IPS-20b (cell line): ENCODE data around the gene LACTB.

Source experiments
- H3K27ac ChIP-seq: one replicate; pipeline ENCODE4 v1.5.1; 2013; ENCODE audit warnings: low read length
- H3K27me3 ChIP-seq: 2 replicates; pipeline ENCODE4 v1.6.1; 2013; ENCODE audit warnings: mild to moderate bottlenecking, low read length, inconsistent platforms; ENCODE audit not compliant: insufficient read depth
- H3K36me3 ChIP-seq: 2 replicates; pipeline ENCODE4 v1.6.1; 2013; ENCODE audit warnings: low read depth, mild to moderate bottlenecking, inconsistent platforms, low read length, moderate library complexity; ENCODE audit not compliant: insufficient read depth
- H3K4me1 ChIP-seq: 2 replicates; pipeline ENCODE4 v1.6.1; 2013; ENCODE audit warnings: mild to moderate bottlenecking, control low read depth, inconsistent platforms, low read length, moderate library complexity; ENCODE audit not compliant: insufficient read depth
- H3K4me3 ChIP-seq: 2 replicates; pipeline ENCODE4 v1.5.1; 2013; ENCODE audit warnings: mild to moderate bottlenecking, low read length, inconsistent platforms
- H3K9ac ChIP-seq: 2 replicates; pipeline ENCODE4 v1.6.1; 2013; ENCODE audit warnings: low read depth, mild to moderate bottlenecking, inconsistent platforms, low read length, moderate library complexity
- H3K9me3 ChIP-seq: 2 replicates; pipeline ENCODE4 v1.6.1; 2013; ENCODE audit warnings: mild to moderate bottlenecking, low read depth, low read length, inconsistent platforms; ENCODE audit not compliant: insufficient read depth

Gene LACTB

DNA sequence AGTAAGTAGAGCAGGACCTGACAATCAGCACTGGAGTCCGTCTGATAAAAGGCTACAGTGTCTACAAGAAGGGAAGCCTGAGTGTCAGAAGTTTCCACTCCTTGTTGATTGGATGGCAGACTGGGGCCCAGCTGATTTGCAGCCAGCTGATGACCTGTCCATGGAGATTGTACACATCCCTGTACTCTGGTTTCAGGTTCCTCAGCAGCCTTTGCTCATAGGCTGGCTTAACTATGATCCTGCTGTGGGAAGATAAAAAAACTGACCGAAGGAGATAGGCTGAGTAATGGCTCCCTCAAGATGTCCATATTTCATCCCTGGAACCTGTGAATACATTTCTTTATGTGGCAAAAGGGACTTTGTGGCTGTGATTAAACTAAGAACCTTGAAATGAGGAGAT is 11.7 kb upstream of the LACTB start:
- Histone ChIP-seq H3K4me3 (no peak overlapping the region), H3K27ac (no peak overlapping the region), H3K4me1 (no peaks in the 10 kb centered on the region), H3K9me3 (no peaks in the 10 kb centered on the region), H3K9ac (no peak overlapping the region), H3K36me3 (no peaks in the 10 kb centered on the region), H3K27me3 (no peaks in the 10 kb centered on the region)

DNA sequence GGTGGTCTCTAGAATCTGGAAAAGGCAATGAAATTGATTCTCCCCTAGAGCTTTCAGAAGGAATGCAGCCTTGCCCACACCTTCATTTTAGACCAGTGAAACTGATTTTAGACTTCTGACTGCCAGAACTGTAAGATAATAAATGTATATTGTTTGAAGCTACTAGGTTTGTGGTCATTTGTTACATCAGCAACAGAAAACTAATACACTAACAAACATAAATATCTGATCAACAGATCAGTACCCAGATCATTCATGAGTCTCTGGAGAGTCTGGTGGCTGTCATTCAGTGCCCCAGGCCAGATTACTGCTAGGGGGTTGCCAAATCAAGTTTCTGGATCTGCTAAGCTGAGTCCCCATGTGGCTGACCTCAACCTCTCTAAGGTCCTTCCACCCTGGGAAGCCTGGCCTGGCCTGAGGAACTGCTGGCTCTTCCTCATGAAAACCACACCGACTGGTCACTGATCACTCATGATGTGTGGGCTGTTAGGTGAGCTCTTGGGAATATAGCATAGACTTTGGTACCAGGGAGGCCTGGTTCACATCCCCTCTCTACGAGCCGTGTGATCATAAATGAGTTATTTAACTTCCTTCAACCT is 11.1 kb upstream of the LACTB start:
- H3K36me3 ChIP-seq, result no peaks in the 10 kb centered on the region
- H3K27ac ChIP-seq, result no peak overlapping the region
- no peak overlapping the region for H3K9ac ChIP-seq
- H3K9me3 ChIP-seq, result no peaks in the 10 kb centered on the region
- H3K4me1 ChIP-seq, result no peaks in the 10 kb centered on the region
- no peak overlapping the region for H3K4me3 ChIP-seq
- no peaks in the 10 kb centered on the region for H3K27me3 ChIP-seq

DNA sequence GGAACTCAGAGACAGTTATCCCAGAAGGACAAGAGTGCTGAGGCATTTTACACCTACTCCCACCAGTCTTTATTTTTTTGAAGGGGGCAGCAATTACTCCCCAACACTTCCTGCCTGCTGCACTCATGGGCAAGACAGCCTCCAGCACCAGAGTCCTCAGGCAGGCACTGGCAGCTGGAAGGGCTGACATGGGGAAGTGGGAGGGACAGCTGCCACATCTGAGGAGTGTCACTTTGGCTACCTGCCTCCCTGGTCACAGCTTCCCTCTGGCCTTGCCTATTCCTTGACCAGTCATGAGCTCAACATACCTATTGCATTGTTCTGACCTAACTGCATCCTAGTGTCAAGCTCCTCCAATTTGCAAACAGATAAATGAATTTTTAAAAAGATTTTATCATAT is 10.2 kb upstream of the LACTB start:
- no peak overlapping the region for H3K9ac ChIP-seq
- H3K4me3 ChIP-seq, result no peak overlapping the region
- no peak overlapping the region for H3K27ac ChIP-seq
- H3K36me3 ChIP-seq, result no peaks in the 10 kb centered on the region
- no peaks in the 10 kb centered on the region for H3K27me3 ChIP-seq
- no peaks in the 10 kb centered on the region for H3K9me3 ChIP-seq
- no peaks in the 10 kb centered on the region for H3K4me1 ChIP-seq

DNA sequence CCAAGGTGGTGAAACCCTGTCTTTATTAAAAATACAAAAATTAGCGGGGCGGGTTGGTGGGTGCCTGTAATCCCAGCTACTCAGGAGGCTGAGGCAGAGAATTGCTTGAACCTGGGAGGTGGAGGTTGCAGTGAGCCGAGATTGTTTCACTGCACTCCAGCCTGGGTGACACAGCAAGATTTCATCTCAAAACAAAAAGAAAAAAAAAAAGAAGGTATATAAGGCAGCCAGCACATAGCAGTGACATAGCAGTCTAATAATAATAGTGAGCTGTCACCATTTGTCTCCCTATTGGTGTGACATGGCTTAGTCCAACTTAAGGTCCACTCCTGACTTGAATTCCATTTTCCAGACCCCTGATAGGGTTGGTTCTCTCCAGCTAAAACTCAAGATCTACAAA is 8.8 kb upstream of the LACTB start:
- Histone ChIP-seq H3K27me3 (no peaks in the 10 kb centered on the region), H3K4me3 (no peak overlapping the region), H3K36me3 (no peaks in the 10 kb centered on the region), H3K4me1 (no peaks in the 10 kb centered on the region), H3K9ac (no peak overlapping the region), H3K27ac (no peak overlapping the region), H3K9me3 (no peaks in the 10 kb centered on the region)

DNA sequence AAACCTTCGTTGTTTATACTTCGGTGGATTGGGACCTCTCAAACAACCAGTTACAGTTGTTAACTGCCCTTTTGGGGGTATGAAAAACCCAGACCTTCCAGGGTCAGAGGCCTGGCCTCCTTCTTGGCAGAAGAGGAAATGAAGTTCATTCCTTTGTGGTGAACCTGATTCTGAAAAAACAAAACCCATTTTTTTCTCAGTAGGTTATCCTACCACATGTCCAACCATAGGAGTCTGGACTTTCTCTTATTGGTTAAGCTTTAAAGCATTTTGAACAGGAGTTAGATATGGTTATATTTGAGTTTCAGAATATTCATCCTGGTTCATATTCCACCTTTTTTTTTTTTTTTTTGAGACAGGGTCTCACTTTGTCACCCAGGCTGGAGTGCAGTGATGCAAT is 7.2 kb upstream of the LACTB start:
- Histone ChIP-seq H3K4me3 (no peak overlapping the region), H3K4me1 (no peaks in the 10 kb centered on the region), H3K27me3 (no peaks in the 10 kb centered on the region), H3K9ac (no peak overlapping the region), H3K27ac (no peak overlapping the region), H3K9me3 (peaks cover 6% of the 10 kb centered on the region; the same call in 1 of the 2 replicates), H3K36me3 (no peaks in the 10 kb centered on the region)

DNA sequence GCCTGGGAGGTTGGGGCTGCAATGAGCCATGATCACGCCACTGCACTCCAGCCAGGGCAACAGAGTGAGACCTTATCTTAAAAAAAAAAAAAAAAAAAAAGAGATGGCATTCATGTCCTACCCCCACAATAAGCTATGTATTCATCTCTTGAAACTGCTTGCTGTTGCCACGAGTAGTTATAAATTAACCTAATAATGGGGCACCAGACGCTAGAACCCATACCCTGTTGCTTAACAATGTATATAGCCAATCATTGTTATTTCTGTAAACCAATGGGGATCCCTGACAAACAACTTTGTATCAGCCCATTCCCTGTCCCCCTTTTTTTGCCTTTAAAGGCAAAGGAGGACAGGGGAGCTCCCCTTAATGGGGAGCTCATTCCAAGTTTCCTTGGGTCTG is 2.8 kb upstream of the LACTB start:
- Histone ChIP-seq H3K4me1 (no peaks in the 10 kb centered on the region; the same call in 1 of the 2 replicates), H3K27ac (no peak overlapping the region), H3K27me3 (no peaks in the 10 kb centered on the region), H3K9me3 (peaks cover 6% of the 10 kb centered on the region; the same call in 1 of the 2 replicates), H3K36me3 (no peaks in the 10 kb centered on the region), H3K9ac (no peak overlapping the region), H3K4me3 (no peak overlapping the region)

DNA sequence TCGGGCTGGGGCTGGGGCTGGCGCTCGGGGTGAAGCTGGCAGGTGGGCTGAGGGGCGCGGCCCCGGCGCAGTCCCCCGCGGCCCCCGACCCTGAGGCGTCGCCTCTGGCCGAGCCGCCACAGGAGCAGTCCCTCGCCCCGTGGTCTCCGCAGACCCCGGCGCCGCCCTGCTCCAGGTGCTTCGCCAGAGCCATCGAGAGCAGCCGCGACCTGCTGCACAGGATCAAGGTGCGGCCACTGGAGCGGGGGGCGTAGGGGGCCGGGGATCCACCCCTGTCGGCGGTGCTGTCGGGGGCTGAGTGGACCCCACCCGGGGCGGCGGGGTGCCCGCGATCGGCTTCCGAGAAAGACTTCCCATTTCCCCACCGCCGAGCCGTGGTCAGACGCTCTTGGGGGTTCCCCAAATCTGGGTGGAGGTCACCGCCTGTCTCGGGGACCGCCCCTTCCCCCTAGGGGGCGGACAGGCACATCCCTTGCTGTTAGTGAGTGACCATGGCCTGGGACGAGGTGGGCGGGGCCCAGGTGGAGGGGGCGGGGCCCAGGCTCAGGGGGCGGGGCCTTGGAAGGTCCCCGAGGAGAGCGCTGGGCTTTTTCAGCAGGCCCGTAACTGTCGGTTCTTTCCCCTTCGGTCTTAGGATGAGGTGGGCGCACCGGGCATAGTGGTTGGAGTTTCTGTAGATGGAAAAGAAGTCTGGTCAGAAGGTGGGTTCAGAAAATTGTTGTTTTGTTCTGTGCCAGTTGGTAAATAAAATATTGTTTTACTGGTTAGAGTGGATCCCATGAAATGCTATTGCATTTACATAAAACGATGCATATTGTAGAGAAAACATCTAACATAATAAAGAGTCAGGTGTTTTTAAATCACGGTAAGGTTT is 578 bp downstream of the LACTB start:
- no peak overlapping the region for H3K27ac ChIP-seq
- H3K4me3 ChIP-seq, result peak overlapping the region; percentile 75
- peak overlapping the region; percentile 68; the same call in 1 of the 2 replicates for H3K9ac ChIP-seq
- peaks cover 6% of the 10 kb centered on the region; the same call in 1 of the 2 replicates for H3K9me3 ChIP-seq
- no peaks in the 10 kb centered on the region for H3K27me3 ChIP-seq
- peaks cover 4% of the 10 kb centered on the region; the same call in 1 of the 2 replicates for H3K36me3 ChIP-seq
- no peaks in the 10 kb centered on the region; the same call in 1 of the 2 replicates for H3K4me1 ChIP-seq

DNA sequence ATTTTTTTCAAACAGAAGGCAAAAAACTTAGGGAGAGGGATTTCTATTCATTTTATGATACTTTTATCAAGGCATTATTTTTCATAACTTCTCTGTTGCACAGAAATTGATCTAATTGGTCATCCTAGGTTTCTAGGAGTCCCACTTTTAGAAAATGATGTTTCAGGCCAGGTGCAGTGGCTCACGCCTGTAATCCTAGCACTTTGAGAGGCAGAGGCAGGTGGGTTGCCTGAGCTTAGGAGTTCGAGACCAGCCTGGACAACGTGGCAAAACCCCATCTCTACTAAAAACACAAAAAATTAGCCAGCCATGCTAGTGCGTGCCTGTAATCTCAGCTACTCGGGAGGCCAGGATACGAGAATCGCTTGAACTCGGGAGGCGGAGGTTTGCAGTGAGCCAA is 2.8 kb downstream of the LACTB start:
- Histone ChIP-seq H3K9me3 (no peaks in the 10 kb centered on the region), H3K4me1 (no peaks in the 10 kb centered on the region; the same call in 1 of the 2 replicates), H3K27ac (no peak overlapping the region), H3K4me3 (no peak overlapping the region), H3K27me3 (no peaks in the 10 kb centered on the region), H3K9ac (no peak overlapping the region), H3K36me3 (peaks cover 13% of the 10 kb centered on the region)

DNA sequence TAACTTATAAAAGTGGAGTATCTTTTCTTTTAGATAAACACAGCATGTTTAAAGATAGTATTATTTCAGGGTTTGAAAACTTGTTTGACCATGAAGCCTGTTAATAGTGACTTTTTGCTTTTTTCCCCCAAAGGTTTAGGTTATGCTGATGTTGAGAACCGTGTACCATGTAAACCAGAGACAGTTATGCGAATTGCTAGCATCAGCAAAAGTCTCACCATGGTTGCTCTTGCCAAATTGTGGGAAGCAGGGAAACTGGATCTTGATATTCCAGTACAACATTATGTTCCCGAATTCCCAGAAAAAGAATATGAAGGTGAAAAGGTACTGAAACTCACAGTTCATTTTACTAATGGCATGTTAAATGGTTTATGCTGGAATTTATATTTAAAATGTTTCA is 5.1 kb downstream of the LACTB start:
- no peaks in the 10 kb centered on the region; the same call in 1 of the 2 replicates for H3K4me1 ChIP-seq
- no peak overlapping the region for H3K9ac ChIP-seq
- H3K36me3 ChIP-seq, result peaks cover 16% of the 10 kb centered on the region

DNA sequence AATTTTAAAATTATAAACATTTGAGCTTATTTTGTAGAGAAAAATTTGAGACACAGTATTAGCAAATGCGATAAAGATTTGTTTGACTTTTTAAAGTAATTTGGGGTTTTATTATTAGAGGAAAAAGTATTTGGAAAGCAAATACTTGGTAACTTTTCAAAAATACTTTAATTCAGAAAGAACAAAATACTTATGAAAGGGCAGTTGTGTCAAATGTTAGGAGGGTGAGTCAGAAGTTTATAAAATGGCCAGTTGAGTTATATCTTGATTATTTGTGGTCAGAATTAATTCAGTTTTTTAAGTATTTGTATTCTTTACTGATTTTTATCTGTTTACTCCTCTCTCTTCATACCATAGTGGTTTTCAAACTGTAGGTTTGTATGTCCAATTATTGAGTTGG is 12.1 kb downstream of the LACTB start:
- no peak overlapping the region for H3K4me3 ChIP-seq
- H3K9me3 ChIP-seq, result no peaks in the 10 kb centered on the region
- no peaks in the 10 kb centered on the region for H3K27me3 ChIP-seq
- no peak overlapping the region for H3K27ac ChIP-seq
- H3K9ac ChIP-seq, result no peak overlapping the region
- peaks cover 5% of the 10 kb centered on the region; the same call in 1 of the 2 replicates for H3K36me3 ChIP-seq
- H3K4me1 ChIP-seq, result no peaks in the 10 kb centered on the region

More for the DNA sequence above, 5.1 kb downstream of the LACTB start:
- no peaks in the 10 kb centered on the region for H3K9me3 ChIP-seq
- no peak overlapping the region for H3K27ac ChIP-seq
- no peak overlapping the region for H3K4me3 ChIP-seq
- no peaks in the 10 kb centered on the region for H3K27me3 ChIP-seq

DNA sequence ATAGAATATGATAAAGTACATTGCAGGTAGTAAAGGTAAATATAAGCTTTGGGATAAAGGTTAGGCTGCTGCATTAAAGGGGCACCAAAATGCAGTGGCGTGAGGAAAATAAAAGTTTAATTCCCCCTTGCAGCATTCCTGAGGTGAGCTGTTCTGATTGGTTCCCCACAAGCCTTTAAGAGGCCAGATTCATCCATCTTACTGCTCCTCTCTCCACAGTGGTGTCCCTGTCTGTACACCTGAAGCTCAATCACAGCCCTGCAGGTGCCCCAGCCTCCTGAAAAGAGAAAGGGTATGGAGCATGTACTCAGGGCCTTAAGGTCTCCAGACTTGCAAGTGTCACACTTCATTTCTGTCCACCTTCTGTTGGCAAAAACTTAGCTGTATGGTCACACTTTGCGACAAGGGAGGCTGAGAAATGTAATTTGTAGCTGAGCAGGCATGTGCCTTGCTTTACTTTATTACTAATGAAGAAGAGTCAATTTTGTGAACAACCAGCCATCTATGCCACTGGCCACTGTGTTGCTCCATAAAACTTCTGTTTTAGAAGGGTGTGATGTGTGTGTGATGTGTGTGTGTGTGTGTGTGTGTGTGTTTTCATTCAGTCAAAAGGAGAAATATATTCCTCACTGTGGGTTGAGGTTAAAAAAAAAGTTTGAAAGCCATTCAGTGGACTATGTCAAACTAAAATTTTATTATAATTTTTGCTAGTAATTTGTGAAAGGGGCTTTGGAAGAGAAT is 12.8 kb downstream of the LACTB start:
- no peak overlapping the region for H3K4me3 ChIP-seq
- H3K4me1 ChIP-seq, result no peaks in the 10 kb centered on the region
- peaks cover 4% of the 10 kb centered on the region; the same call in 1 of the 2 replicates for H3K36me3 ChIP-seq
- H3K27me3 ChIP-seq, result no peaks in the 10 kb centered on the region
- H3K9me3 ChIP-seq, result no peaks in the 10 kb centered on the region
- no peak overlapping the region for H3K9ac ChIP-seq
- no peak overlapping the region for H3K27ac ChIP-seq
